ENCODE results near the gene C16orf96.

Gene C16orf96

DNA sequence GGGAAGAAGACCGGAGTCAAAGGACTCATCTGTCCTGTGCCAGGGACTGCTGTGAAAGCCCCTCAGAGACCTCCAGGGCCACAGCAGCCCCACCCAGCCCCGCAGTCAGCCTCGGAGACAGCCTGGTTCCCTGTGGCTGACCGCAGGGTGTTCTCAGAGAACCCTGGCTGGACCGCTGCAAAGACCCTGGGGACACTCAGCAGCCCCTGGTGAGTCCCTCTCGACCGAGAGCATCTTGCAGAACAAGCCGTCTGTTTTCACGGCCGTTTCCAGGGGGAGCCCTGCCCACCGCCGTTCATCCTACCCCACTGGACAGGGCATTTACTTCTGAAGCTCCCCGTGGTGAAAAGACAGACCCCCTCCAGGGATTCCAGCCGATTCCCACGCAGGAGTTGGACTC lies 48.3 kb downstream of the C16orf96 start:
- H3K4me3 Mint-ChIP-seq = no peak overlapping the region
- no peaks in the 10 kb centered on the region for H3K9me3 Mint-ChIP-seq
- H3K4me1 Mint-ChIP-seq (ENCODE audit: low read depth) = peaks cover 14% of the 10 kb centered on the region
- peaks cover 33% of the 10 kb centered on the region for H3K36me3 Mint-ChIP-seq (ENCODE audit: low read depth)
- H3K27ac Mint-ChIP-seq = no peak overlapping the region
- H3K27me3 Mint-ChIP-seq = peaks cover 13% of the 10 kb centered on the region
- intact Hi-C loops (cut with micrococcal nuclease) = no loop called here

DNA sequence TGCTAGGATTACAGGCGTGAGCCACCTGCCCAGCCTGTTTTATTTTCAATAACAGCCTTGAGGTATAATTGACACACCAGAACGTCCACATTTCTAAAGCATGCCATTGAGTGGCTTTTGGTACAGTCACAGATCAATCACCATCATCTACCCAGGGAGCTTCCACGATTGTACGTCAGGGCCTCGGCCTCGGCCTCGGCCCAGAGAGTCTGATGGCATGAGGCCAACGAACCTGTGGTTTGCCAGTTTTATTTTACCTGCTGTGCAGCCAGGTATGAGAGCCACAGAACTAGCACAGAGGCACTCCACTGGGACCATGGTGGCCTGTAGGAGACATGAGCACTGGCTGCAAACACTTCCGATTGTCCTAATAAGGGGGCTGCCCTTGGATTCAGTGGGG lies 50.2 kb downstream of the C16orf96 start:
- no peaks in the 10 kb centered on the region for H3K9me3 Mint-ChIP-seq
- H3K27ac Mint-ChIP-seq = no peak overlapping the region
- H3K4me1 Mint-ChIP-seq (ENCODE audit: low read depth) = peaks cover 20% of the 10 kb centered on the region
- H3K36me3 Mint-ChIP-seq (ENCODE audit: low read depth) = peaks cover 53% of the 10 kb centered on the region
- no peak overlapping the region for H3K4me3 Mint-ChIP-seq
- peaks cover 11% of the 10 kb centered on the region for H3K27me3 Mint-ChIP-seq
- intact Hi-C loops (cut with micrococcal nuclease) = no loop called here

DNA sequence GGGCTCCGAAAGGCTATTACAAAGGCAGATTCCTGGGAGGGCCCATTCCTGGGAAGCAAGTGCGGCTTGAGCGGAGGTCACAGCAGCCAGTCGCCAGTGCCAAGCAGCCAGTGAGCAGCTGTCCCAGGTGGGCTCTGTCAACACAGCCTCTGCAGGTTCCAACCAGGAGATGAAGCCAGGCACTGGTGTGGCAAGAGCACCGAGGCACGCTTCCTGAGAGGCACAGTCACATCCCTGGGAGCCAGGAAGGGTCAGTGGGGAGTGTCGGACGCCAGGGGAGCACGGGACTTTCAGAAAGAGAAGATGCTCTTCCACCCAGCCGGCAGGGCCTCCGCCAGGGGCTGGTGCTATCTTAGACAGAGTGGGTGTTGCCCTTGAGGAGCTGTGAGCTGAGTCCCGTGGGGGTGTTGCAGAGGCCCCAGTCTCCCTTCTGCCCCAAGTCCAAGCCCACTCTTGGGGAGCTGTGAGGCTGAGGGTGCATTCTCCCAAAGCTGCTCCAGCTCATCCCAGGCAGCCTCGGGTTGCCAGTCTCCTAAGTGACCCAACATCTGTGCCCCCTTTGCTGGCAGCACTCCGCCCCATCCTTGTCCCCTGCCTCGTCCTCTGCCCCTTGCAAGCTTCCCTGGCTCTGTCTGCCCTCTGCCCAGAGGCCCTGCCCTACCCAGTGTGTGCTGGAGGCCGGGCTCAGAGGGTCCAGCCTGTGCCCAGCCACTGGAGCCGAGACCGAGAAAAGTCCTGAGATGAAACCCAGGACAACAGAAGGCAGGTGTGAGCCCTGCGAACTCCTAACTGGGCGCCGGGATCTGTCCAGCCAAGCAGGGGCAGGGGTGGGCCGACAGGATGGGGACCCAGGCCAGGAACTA lies 51.9 kb downstream of the C16orf96 start:
- intact Hi-C loops (cut with micrococcal nuclease) = no loop called here
- H3K27ac Mint-ChIP-seq = no peak overlapping the region

DNA sequence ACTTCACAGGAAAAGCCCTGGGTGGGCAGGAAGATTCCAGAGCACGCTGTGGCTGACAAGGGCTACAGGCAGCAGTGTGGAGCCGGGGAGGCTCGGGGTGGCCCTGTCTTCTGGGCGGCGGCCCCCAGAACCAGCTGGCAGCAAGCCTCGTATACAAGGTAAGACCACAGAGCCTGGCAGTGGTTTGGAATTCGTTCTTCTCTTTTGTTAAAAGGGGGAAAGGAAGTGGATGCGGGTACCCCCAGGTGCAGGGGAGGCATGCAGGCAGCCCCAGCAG lies 52.5 kb downstream of the C16orf96 start:
- Mint-ChIP-seq H3K9me3 (no peaks in the 10 kb centered on the region), H3K27ac (no peak overlapping the region), H3K27me3 (no peaks in the 10 kb centered on the region), H3K4me3 (no peak overlapping the region), H3K36me3 (ENCODE audit: low read depth) (peaks cover 55% of the 10 kb centered on the region), H3K4me1 (ENCODE audit: low read depth) (peaks cover 33% of the 10 kb centered on the region)
- intact Hi-C loops (cut with micrococcal nuclease) = no loop called here

More for the DNA sequence above, 51.9 kb downstream of the C16orf96 start:
- Mint-ChIP-seq H3K36me3 (ENCODE audit: low read depth) (peaks cover 55% of the 10 kb centered on the region), H3K9me3 (no peaks in the 10 kb centered on the region), H3K4me3 (no peak overlapping the region), H3K27me3 (no peaks in the 10 kb centered on the region), H3K4me1 (ENCODE audit: low read depth) (peaks cover 29% of the 10 kb centered on the region)

DNA sequence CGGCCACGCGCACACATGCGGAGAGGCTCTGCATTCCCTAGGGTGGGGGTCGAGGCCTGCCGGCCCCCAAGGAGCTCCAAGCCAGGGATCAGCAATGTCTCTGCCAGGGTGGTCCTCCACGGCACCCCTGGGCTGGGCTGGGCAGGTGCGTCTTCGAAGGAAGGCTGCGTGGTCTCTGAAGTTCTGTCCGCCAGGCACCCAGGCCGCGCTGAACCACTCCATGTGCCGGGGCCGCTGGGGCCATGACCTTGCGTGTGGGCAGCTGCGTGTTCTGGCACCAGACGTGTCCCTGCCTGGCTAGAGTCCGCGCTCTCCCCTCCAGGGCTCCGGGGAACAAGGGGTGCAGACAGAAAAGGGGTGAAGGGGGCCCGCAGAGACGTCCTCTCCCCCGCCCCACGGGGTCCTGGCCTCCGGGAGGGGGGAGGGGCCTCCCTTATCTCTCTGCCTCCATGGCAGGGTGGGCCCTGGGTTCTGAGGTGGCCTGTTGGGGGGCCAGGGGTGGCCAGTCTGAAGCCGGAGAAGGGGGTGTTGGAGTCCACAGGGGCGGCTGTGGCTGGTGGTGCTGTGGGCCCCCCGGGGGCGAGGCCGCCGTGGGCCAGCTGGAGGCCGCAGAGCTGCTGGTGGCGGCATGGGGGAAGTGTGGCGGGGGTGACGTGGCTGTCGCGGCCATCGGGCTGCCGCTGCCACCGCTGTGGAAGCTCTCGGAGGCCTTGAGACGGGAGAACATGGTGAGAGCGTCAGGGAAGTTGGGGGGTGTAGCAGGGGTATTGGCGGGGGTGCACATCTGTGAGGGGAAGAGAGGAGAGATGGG lies 53.3 kb downstream of the C16orf96 start:
- peaks cover 29% of the 10 kb centered on the region for H3K4me1 Mint-ChIP-seq (ENCODE audit: low read depth)

DNA sequence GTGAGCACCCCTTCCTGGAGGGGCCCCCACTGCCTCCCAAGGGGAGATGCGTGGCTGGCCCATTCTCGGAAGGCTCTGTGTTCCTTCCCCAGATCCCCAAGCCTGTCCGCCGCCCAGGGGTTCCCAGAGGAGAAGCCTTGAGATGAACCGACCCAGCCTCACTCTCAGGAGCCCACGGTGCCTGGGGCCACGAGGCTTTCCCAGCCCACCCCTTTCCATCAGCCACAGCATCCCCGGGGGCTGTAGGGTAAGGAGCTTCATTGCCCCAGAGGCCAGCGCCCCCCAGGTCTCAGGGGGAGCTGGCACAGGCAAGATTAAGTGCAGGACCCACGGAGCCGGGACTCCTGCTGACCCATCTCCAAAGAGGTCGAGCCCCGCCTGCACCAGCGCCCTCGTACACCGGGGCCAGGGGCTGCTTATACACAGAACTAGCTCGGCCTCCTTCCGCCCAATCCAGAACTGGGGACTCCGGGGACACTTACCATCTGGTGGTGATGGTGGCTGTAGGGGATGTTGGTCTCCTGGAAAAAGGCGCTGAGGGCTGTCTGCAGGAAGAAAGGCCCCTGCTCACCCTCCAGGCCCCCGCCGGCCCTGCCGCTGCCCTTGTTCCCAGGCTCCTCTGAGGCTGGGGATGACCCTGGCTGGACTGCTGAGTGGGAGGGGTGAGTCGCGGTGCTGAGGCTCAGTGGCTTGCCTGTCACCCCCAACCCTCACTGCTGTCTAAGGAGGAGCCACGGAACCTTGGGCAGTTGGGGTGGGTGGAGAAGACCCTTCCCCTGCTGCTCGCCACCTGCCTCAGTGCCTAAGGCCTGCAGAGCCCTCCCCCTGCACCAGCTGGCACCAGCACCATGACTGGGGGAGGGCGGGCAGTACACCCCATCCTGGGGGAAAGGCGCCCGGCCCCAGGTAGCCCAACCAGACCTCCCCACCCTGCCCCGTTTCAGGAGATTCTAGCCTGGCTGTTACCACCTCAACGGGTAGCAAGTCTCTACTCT lies 54.2 kb downstream of the C16orf96 start:
- Mint-ChIP-seq H3K36me3 (ENCODE audit: low read depth) (peaks cover 55% of the 10 kb centered on the region), H3K4me3 (no peak overlapping the region)
- intact Hi-C loops (cut with micrococcal nuclease) = no loop called here

More for the DNA sequence above, 53.3 kb downstream of the C16orf96 start:
- Mint-ChIP-seq H3K36me3 (ENCODE audit: low read depth) (peaks cover 55% of the 10 kb centered on the region), H3K9me3 (no peaks in the 10 kb centered on the region), H3K27me3 (no peaks in the 10 kb centered on the region), H3K27ac (no peak overlapping the region), H3K4me3 (no peak overlapping the region)
- intact Hi-C loops (cut with micrococcal nuclease) = no loop called here

DNA sequence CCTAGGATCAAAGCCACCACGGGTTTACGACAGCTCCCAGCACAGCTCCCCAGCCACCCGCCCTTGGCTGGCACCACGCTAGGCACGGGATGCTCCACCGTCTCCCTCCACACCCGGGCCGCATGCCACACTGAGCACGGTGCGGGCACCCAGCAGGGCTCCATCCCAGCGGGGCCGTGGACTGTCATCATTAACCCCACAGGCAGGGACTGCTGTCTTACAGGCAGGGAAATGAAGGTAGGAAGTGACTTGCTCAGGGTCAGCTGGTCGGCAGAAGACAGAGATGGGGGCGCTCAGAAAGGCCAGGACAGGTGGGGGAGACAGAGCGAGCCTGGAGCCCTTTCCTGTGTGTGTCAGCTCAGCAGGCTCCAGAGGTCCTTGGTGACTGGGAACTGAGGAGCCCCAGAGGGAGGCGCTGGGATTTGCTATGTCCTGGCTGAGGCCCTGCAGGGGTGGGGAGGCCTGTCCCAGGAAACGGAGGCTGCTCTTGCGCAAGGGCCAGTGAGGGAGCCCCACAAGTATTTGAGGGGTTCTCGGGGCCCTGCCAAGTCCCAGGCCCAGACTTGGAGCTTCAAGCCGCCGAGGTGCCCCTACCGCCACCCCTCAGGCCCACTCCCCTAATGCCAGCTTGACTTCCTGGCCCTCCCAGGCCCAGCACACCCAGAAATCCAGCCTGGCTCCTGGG lies 55.3 kb downstream of the C16orf96 start:
- Mint-ChIP-seq H3K9me3 (no peaks in the 10 kb centered on the region), H3K36me3 (ENCODE audit: low read depth) (peaks cover 51% of the 10 kb centered on the region), H3K27ac (peak overlapping the region; percentile 30), H3K27me3 (no peaks in the 10 kb centered on the region), H3K4me3 (no peak overlapping the region), H3K4me1 (ENCODE audit: low read depth) (peaks cover 45% of the 10 kb centered on the region)
- intact Hi-C loops (cut with micrococcal nuclease) = no loop called here

More for the DNA sequence above, 54.2 kb downstream of the C16orf96 start:
- no peaks in the 10 kb centered on the region for H3K9me3 Mint-ChIP-seq
- peak overlapping the region; percentile 30 for H3K27ac Mint-ChIP-seq
- H3K4me1 Mint-ChIP-seq (ENCODE audit: low read depth) = peaks cover 33% of the 10 kb centered on the region
- no peaks in the 10 kb centered on the region for H3K27me3 Mint-ChIP-seq

DNA sequence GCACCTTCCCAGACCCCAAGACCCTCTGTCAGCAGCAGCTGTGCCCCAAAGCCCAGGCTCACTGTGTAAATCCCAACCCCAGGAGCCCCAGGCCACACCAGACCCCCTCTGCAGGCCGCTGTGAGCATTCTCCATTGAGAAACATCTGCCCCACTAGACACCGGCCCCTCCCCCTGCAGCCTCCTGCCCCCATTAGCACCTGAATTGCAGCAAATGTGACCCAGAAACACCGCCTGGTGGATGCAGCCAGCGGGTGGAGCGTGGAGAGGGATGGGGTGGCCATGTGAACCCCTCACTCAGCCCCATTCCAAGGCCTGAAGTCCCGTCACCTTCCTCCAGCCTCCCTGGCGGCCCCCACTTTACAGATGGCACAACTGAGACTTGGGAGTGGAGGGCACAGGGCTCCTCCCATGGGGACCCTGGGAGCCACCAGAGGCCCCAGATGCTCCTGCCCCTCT lies 56.4 kb downstream of the C16orf96 start:
- peaks cover 55% of the 10 kb centered on the region for H3K4me1 Mint-ChIP-seq (ENCODE audit: low read depth)
- intact Hi-C loops (cut with micrococcal nuclease) = no loop called here
- no peaks in the 10 kb centered on the region for H3K9me3 Mint-ChIP-seq
- peaks cover 41% of the 10 kb centered on the region for H3K36me3 Mint-ChIP-seq (ENCODE audit: low read depth)
- H3K27me3 Mint-ChIP-seq = no peaks in the 10 kb centered on the region
- H3K27ac Mint-ChIP-seq = no peak overlapping the region
- H3K4me3 Mint-ChIP-seq = peak overlapping the region; percentile 81

DNA sequence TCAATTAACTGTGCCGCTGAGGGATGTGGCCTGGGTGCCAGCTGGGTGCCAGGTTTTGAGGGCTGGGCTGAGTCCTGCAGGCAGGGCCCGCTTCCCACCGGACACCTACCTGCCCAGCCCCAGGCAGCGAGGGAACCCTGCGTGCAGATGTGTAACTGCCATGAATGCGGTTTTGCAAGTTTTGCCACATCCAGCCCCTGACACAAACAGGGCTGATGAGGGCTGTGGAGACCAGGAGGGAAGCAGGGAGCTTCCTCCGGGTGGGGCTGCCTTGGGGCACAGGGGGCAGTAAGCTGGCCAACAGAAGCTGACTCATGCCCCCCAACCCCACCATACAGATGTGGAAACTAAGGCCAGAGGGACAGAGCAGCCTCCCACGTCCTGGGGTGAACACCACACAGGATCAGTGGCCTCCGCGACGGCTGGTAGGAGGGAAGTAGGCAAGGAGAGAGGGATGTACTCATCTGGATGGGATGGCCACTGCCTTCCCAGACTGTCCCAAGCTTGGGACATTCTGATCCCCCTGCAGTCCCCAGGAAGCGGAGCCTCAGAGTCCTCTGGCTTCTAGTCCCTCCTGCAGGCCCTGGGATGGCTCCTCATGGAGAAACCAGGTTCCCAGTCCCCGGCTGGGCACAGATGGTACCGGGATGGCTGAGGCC lies 57.0 kb downstream of the C16orf96 start:
- no peaks in the 10 kb centered on the region for H3K27me3 Mint-ChIP-seq
- H3K9me3 Mint-ChIP-seq = no peaks in the 10 kb centered on the region
- intact Hi-C loops (cut with micrococcal nuclease) = no loop called here
- peaks cover 61% of the 10 kb centered on the region for H3K4me1 Mint-ChIP-seq (ENCODE audit: low read depth)
- peak overlapping the region; percentile 81 for H3K4me3 Mint-ChIP-seq
- H3K36me3 Mint-ChIP-seq (ENCODE audit: low read depth) = peaks cover 35% of the 10 kb centered on the region
- H3K27ac Mint-ChIP-seq = peak overlapping the region; percentile 57

DNA sequence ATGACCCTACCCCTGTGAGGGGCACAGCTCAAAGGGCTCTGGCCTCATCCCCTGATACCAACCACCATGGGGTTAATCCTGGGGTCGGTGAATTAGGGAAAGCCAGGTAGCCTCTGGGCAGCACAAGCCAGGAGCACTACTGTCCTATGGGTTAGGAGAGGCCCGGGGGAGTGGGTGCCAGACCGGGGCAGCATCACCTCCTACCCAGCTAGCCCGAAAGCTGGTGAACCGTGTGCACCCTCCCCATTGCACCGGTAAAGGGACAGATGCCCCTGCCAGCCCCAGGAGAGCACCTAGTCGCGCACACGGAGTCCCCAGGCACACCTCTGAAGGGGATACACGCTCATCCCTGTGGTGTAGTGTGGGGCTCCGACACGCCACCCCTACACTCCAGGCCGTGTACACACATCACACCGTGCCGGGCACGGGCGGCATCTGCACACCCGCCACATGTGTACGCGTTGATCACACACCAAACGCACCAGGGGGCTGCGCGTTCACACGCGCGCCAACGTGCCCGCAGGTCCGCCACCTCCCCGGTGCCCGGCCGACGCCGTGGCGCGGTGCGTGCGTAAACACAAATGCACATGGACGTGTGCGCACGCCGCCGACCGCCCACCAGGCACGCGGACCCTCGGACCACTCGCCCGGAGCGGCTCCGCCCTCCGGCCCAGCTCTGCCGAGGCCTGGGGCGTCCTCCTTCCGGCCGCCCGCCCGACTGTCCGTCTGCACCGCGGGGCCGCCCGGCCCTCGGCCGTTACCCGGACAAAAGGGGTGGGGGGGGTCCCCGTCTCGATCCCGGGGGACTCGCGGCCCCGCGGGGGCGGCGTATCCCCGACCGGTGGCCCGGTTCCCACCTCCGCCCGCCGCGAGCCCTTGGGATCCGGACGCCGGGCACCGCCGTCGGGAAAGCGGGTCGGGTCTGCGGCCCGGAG lies 57.8 kb downstream of the C16orf96 start:
- peaks cover 27% of the 10 kb centered on the region for H3K36me3 Mint-ChIP-seq (ENCODE audit: low read depth)
- intact Hi-C loops (cut with micrococcal nuclease) = no loop called here
- no peaks in the 10 kb centered on the region for H3K27me3 Mint-ChIP-seq
- no peaks in the 10 kb centered on the region for H3K9me3 Mint-ChIP-seq
- peak overlapping the region; percentile 98 for H3K27ac Mint-ChIP-seq
- H3K4me1 Mint-ChIP-seq (ENCODE audit: low read depth) = peaks cover 61% of the 10 kb centered on the region
- peak overlapping the region; percentile 81 for H3K4me3 Mint-ChIP-seq

DNA sequence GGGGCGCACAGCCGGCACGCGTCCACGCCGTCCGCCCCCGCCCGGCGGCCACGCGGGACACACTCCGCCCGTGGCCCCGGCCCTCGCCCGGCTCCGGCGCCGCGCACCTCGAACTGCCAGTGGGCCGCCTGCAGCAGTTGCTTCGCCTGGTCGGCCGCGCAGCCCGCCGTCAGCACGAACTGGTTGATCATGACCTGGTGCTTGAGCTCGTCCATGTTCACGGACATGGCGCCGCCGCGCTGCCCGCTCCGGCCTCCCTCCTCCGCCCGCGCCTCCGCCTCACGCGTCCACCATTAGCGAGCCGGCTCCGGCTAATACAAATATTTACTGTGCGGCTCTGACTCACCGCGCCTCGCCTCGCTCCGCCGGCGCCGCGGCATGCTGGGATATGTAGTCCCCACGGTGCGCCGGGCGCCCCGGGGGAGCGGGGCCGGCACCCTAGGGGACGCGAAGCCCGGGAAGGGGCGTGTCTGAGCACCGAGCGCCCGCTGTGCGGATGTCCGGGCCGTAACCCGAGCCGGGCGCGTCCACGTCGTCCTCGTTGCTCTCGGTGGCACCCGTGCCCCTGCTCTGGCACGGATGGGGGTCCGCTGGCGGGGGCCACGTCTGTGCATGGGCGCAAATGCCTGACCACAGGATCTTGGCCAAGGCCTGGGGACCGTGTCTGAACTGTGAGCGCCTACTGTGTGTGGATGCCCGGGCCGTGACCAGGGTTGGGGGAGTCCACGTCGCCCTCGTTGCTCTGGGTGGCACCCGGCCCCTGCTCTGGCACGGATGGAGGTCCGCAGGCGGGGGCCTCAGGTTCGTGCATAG lies 58.6 kb downstream of the C16orf96 start, which contains the start of gene UBALD1:
TSS of gene UBALD1 (minus strand) at position 318 of the 813 bp plus-strand sequence. CDS start at position 227, 91 bp downstream.
- Mint-ChIP-seq H3K9me3 (no peaks in the 10 kb centered on the region), H3K4me3 (peak within 1 kb of the TSS; percentile 81), H3K36me3 (ENCODE audit: low read depth) (peaks cover 18% of the 10 kb centered on the region), H3K27ac (peak within 1 kb of the TSS; percentile 98), H3K27me3 (no peaks in the 10 kb centered on the region), H3K4me1 (ENCODE audit: low read depth) (peaks cover 61% of the 10 kb centered on the region)
- intact Hi-C loops (cut with micrococcal nuclease) = no loop called here

All from dendritic cell treated with granulocyte-macrophage colony-stimulating factor and Interleukin-4, amounts not matched to agents 40 ng/mL and 50 ng/mL, for 4 days (primary cell).